ENCODE measurements around the gene RARRES1. TPM values are rescaled to one million over a fixed set of nuclear protein-coding genes. Genes with fewer than 3 reads are reported as not detected.

Gene RARRES1
- total and polyA plus RNA-seq, 10 donors = 1.8 to 20.9 (median 4.9) TPM

- 87 to 93% (median 91%) methylated on average over 3 of the region's 3 CpGs for WGBS, 5 donors
- TF ChIP-seq POLR2AphosphoS5 (IDR thresholded peaks at IDR 0.05) = no peak
- no peak for TF ChIP-seq CTCF (IDR thresholded peaks at IDR 0.05 in 8 of 11, conservative IDR thresholded peaks at IDR 0.05 in 3 of 11)
- TF ChIP-seq POLR2A (IDR thresholded peaks at IDR 0.05) = no peak
- Histone ChIP-seq H3K9me3 (no peaks in the 10 kb centered on the region), H3K4me3 (no peak overlapping the region), H3K36me3 (peaks cover 0 to 94% (median 59%) of the 10 kb centered on the region in 6 donors), H3K4me1 (peaks cover under 1 to 15% (median 9%) of the 10 kb centered on the region in 6 donors), H3K27ac (no peak overlapping the region), H3K27me3 (replicated peaks in 1 of 7) (no peaks in the 10 kb centered on the region)
- no peak for DNase-seq
- intact Hi-C loops (cut with DNase I; ENCODE audit: low total_unique reads) = no loop called here
Measured at GRCh38 chr3:158666416-158666815, 65.8 kb downstream of the RARRES1 start.

GRCh38 chr3:158663832-158664231, 68.4 kb downstream of the RARRES1 start:
- Histone ChIP-seq H3K4me1 (peaks cover 0 to 13% (median 0%) of the 10 kb centered on the region in 6 donors), H3K27me3 (replicated peaks in 1 of 7) (no peaks in the 10 kb centered on the region), H3K4me3 (no peak overlapping the region), H3K36me3 (peaks cover 0 to 100% (median 71%) of the 10 kb centered on the region in 6 donors), H3K9me3 (no peaks in the 10 kb centered on the region), H3K27ac (no peak overlapping the region)
- intact Hi-C loops (cut with DNase I; ENCODE audit: low total_unique reads) = no loop called here
- no peak for DNase-seq
- TF ChIP-seq POLR2AphosphoS5 (IDR thresholded peaks at IDR 0.05) (no peak), CTCF (IDR thresholded peaks at IDR 0.05 in 8 of 11, conservative IDR thresholded peaks at IDR 0.05 in 3 of 11) (no peak), POLR2A (IDR thresholded peaks at IDR 0.05) (no peak)
- 90 to 98% (median 92%) methylated on average over 1 of the region's 1 CpG for WGBS, 5 donors

- no peaks in the 10 kb centered on the region for H3K9me3 ChIP-seq
- no peaks in the 10 kb centered on the region for H3K27me3 ChIP-seq (replicated peaks in 1 of 7)
- no peak overlapping the region for H3K4me3 ChIP-seq
- peaks cover 0 to 13% (median 0%) of the 10 kb centered on the region in 6 donors for H3K4me1 ChIP-seq
- no peak overlapping the region for H3K27ac ChIP-seq
- H3K36me3 ChIP-seq = peaks cover 0 to 100% (median 71%) of the 10 kb centered on the region in 6 donors
- 85 to 98% (median 92%) methylated on average over 1 of the region's 1 CpG for WGBS, 5 donors
- DNase-seq = no peak
- intact Hi-C loops (cut with DNase I; ENCODE audit: low total_unique reads) = no loop called here
- no peak for TF ChIP-seq POLR2A (IDR thresholded peaks at IDR 0.05)
- TF ChIP-seq POLR2AphosphoS5 (IDR thresholded peaks at IDR 0.05) = no peak
- TF ChIP-seq CTCF (IDR thresholded peaks at IDR 0.05 in 8 of 11, conservative IDR thresholded peaks at IDR 0.05 in 3 of 11) = no peak
Measured at GRCh38 chr3:158663246-158663645, 69.0 kb downstream of the RARRES1 start.

- Histone ChIP-seq H3K4me1 (peaks cover 0 to 13% (median 0%) of the 10 kb centered on the region in 6 donors), H3K27me3 (replicated peaks in 1 of 7) (no peaks in the 10 kb centered on the region), H3K4me3 (no peak overlapping the region), H3K27ac (no peak overlapping the region), H3K9me3 (no peaks in the 10 kb centered on the region), H3K36me3 (peaks cover 0 to 100% (median 67%) of the 10 kb centered on the region in 6 donors)
- DNase-seq = no peak
- intact Hi-C loops (cut with DNase I; ENCODE audit: low total_unique reads) = no loop called here
- TF ChIP-seq POLR2A (IDR thresholded peaks at IDR 0.05) = no peak
- TF ChIP-seq CTCF (IDR thresholded peaks at IDR 0.05 in 8 of 11, conservative IDR thresholded peaks at IDR 0.05 in 3 of 11) = no peak
- TF ChIP-seq POLR2AphosphoS5 (IDR thresholded peaks at IDR 0.05) = no peak
- 87 to 96% (median 91%) methylated on average over 4 of the region's 4 CpGs for WGBS, 5 donors
Measured at GRCh38 chr3:158660711-158661110, 71.5 kb downstream of the RARRES1 start.
